ENCODE measurements around the gene MYH14.

GRCh38 chr19:50203281-50204080, at the start of gene MYH14:
- TF ChIP-seq, protein P1, sequence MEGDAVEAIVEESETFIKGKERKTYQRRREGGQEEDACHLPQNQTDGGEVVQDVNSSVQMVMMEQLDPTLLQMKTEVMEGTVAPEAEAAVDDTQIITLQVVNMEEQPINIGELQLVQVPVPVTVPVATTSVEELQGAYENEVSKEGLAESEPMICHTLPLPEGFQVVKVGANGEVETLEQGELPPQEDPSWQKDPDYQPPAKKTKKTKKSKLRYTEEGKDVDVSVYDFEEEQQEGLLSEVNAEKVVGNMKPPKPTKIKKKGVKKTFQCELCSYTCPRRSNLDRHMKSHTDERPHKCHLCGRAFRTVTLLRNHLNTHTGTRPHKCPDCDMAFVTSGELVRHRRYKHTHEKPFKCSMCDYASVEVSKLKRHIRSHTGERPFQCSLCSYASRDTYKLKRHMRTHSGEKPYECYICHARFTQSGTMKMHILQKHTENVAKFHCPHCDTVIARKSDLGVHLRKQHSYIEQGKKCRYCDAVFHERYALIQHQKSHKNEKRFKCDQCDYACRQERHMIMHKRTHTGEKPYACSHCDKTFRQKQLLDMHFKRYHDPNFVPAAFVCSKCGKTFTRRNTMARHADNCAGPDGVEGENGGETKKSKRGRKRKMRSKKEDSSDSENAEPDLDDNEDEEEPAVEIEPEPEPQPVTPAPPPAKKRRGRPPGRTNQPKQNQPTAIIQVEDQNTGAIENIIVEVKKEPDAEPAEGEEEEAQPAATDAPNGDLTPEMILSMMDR (IDR thresholded peaks at IDR 0.05): no peak
- no peak for TF ChIP-seq POLR2A (IDR thresholded peaks at IDR 0.05)
